MM.1S (cell line): ENCODE results near the gene MAD2L1BP.

Source experiments
- CTCF ChIP-seq: fragments of 300-600 bp; sonication (generic); IDR thresholded peaks from 2 replicates; pipeline ENCODE4 v1.5.1; 2016; ENCODE audit warnings: antibody characterized with exemption, low read length, mixed read lengths
- EZH2 ChIP-seq: fragments of 300-600 bp; sonication (generic); optimal IDR thresholded peaks from 2 replicates; pipeline ENCODE3; 2017; ENCODE audit warnings: low read depth, mild to moderate bottlenecking, antibody characterized with exemption, low read length, mixed read lengths
- EZH2phosphoT487 ChIP-seq: fragments of 300-600 bp; sonication (generic); IDR thresholded peaks from 2 replicates; pipeline ENCODE4 v1.6.1; 2018; ENCODE audit warnings: antibody characterized with exemption, low read length

DNA sequence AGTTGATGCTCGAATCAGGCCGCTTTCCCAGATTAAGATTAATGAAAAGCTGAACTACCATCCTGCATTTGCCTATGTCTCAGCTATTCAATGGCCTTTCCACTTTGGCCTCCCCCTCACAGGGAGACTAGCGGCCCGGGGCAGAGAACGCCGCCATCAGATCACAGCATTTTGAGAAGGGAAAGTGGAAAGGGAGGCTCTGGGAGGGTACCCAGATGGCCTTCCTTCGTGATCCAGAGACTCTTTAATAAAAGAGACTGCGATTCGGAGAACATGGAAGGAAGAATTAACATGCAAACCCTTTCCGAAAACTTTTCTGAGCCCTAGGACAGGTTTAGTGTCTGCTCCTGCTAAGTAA lies 51.4 kb downstream of the MAD2L1BP start:
- TF ChIP-seq CTCF (no peak), EZH2 (no peak), EZH2phosphoT487 (no peak)
